Tibial nerve (tissue), 4 donors: ENCODE measurements around the gene HLA-DMB.

Experiments
- EP300 ChIP-seq, 2 donors: sonication (generic); formaldehyde crosslinking; IDR thresholded peaks; one replicate each; pipeline ENCODE4 v1.6.1; 2017; ENCODE audit warnings: antibody characterized with exemption in 2 of 2, mild to moderate bottlenecking in 1 of 2
- POLR2A ChIP-seq, 2 donors: fragments of 450-650 bp; IDR thresholded peaks; one replicate each; pipeline ENCODE4 v1.6.1; 2017; ENCODE audit warnings: antibody characterized with exemption in 2 of 2, mild to moderate bottlenecking in 2 of 2, moderate library complexity in 2 of 2
- TF ChIP-seq, protein P1 (sequence below), 5 experiments: fragments of 200-600 bp in 3 of 5; fragments of 450-650 bp in 2 of 5; sonication (generic) in 3 of 5; IDR thresholded peaks; one replicate each; pipeline ENCODE4 v1.5.1; 2016 to 2019; ENCODE audit warnings: antibody characterized with exemption in 5 of 5, mild to moderate bottlenecking in 3 of 5, moderate library complexity in 2 of 5

DNA sequence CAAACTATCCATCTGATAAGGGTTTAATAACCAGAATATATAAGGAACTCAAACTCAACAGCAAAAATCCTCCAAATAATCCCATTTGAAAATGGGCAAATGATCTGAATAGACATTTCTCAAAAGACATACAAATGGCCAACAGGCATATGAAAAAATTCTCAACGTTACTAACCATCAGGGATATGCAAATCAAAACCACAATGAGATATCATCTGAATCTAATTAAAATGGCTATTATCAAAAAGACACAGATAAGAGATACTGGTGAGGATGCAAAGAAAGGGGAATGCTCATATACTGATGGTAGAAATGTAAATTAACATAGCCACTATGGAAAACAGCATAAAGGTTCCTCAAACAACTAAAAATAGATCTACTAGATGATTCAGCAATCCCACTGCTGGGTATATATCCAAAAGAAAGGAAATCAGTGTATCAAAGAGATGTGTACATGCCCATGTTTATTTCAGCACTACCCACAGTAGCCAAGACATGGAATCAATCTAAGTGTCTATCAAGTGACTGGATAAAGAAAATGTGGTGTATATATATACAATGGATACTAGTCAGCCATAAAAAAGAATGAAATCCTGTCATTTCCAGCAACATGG is 21.5 kb upstream of the HLA-DMB start:
- TF ChIP-seq POLR2A (IDR thresholded peaks at IDR 0.05): no peak
- TF ChIP-seq, protein P1, sequence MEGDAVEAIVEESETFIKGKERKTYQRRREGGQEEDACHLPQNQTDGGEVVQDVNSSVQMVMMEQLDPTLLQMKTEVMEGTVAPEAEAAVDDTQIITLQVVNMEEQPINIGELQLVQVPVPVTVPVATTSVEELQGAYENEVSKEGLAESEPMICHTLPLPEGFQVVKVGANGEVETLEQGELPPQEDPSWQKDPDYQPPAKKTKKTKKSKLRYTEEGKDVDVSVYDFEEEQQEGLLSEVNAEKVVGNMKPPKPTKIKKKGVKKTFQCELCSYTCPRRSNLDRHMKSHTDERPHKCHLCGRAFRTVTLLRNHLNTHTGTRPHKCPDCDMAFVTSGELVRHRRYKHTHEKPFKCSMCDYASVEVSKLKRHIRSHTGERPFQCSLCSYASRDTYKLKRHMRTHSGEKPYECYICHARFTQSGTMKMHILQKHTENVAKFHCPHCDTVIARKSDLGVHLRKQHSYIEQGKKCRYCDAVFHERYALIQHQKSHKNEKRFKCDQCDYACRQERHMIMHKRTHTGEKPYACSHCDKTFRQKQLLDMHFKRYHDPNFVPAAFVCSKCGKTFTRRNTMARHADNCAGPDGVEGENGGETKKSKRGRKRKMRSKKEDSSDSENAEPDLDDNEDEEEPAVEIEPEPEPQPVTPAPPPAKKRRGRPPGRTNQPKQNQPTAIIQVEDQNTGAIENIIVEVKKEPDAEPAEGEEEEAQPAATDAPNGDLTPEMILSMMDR (IDR thresholded peaks at IDR 0.05): no peak
- no peak for TF ChIP-seq EP300 (IDR thresholded peaks at IDR 0.05)
